ENCODE measurements around the gene TMPRSS11B. TPM values are rescaled to one million over a fixed set of nuclear protein-coding genes. Genes with fewer than 3 reads are reported as not detected.

The TMPRSS11B gene
- total and polyA plus RNA-seq, 2 experiments from 2014 or later = not detected

DNA sequence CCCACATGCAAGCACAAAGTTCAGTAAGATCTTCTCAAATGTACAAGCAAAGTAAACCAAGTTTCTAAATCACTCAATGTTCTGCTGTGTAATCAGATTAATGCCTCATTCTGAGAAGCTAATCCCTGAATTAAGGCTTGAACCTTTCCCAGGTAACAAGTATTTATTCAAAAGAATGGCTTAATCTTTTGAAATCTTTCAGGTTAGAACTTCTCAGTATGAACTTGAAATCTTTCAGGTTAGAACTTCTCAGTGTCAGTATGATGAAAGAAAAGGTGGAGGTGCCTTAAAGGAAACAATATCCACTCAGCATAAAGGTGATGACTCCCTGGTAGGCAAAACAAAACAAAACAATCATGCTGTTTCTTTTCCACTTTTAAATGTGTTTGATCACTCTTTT is 29.0 kb downstream of the TMPRSS11B start (continued):
- TF ChIP-seq, protein P1, sequence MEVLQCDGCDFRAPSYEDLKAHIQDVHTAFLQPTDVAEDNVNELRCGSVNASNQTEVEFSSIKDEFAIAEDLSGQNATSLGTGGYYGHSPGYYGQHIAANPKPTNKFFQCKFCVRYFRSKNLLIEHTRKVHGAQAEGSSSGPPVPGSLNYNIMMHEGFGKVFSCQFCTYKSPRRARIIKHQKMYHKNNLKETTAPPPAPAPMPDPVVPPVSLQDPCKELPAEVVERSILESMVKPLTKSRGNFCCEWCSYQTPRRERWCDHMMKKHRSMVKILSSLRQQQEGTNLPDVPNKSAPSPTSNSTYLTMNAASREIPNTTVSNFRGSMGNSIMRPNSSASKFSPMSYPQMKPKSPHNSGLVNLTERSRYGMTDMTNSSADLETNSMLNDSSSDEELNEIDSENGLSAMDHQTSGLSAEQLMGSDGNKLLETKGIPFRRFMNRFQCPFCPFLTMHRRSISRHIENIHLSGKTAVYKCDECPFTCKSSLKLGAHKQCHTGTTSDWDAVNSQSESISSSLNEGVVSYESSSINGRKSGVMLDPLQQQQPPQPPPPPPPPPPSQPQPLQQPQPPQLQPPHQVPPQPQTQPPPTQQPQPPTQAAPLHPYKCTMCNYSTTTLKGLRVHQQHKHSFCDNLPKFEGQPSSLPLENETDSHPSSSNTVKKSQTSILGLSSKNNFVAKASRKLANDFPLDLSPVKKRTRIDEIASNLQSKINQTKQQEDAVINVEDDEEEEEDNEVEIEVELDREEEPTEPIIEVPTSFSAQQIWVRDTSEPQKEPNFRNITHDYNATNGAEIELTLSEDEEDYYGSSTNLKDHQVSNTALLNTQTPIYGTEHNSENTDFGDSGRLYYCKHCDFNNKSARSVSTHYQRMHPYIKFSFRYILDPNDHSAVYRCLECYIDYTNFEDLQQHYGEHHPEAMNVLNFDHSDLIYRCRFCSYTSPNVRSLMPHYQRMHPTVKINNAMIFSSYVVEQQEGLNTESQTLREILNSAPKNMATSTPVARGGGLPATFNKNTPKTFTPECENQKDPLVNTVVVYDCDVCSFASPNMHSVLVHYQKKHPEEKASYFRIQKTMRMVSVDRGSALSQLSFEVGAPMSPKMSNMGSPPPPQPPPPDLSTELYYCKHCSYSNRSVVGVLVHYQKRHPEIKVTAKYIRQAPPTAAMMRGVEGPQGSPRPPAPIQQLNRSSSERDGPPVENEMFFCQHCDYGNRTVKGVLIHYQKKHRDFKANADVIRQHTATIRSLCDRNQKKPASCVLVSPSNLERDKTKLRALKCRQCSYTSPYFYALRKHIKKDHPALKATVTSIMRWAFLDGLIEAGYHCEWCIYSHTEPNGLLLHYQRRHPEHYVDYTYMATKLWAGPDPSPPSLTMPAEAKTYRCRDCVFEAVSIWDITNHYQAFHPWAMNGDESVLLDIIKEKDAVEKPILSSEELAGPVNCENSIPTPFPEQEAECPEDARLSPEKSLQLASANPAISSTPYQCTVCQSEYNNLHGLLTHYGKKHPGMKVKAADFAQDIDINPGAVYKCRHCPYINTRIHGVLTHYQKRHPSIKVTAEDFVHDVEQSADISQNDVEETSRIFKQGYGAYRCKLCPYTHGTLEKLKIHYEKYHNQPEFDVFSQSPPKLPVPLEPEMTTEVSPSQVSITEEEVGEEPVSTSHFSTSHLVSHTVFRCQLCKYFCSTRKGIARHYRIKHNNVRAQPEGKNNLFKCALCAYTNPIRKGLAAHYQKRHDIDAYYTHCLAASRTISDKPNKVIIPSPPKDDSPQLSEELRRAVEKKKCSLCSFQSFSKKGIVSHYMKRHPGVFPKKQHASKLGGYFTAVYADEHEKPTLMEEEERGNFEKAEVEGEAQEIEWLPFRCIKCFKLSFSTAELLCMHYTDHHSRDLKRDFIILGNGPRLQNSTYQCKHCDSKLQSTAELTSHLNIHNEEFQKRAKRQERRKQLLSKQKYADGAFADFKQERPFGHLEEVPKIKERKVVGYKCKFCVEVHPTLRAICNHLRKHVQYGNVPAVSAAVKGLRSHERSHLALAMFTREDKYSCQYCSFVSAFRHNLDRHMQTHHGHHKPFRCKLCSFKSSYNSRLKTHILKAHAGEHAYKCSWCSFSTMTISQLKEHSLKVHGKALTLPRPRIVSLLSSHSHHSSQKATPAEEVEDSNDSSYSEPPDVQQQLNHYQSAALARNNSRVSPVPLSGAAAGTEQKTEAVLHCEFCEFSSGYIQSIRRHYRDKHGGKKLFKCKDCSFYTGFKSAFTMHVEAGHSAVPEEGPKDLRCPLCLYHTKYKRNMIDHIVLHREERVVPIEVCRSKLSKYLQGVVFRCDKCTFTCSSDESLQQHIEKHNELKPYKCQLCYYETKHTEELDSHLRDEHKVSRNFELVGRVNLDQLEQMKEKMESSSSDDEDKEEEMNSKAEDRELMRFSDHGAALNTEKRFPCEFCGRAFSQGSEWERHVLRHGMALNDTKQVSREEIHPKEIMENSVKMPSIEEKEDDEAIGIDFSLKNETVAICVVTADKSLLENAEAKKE (CRISPR knock-in tag; IDR thresholded peaks at IDR 0.05) = no peak
- TF ChIP-seq CREB1 (CRISPR knock-in tag; IDR thresholded peaks at IDR 0.05; ENCODE audit: low read depth) (no peak), STAT1 (IDR thresholded peaks at IDR 0.05; ENCODE audit: unreplicated experiment) (no peak), ZNF114 (CRISPR knock-in tag; IDR thresholded peaks at IDR 0.05) (no peak), ZNF331 (CRISPR knock-in tag; IDR thresholded peaks at IDR 0.05; ENCODE audit: low read depth) (no peak)

GRCh38 chr4:68209003-68209402 is 36.5 kb downstream of the TMPRSS11B start:
- no peak overlapping the region for H3K4me2 ChIP-seq
- no peak overlapping the region for H3K27ac Mint-ChIP-seq
- H3F3A ChIP-seq (replicated peaks; ENCODE audit: low read depth) = no peaks in the 10 kb centered on the region
- no peaks in the 10 kb centered on the region for H3K27me3 Mint-ChIP-seq (ENCODE audit: insufficient read depth, low read depth, poor library complexity)
- no peaks in the 10 kb centered on the region; the same call in 1 of the 2 replicates for H3K9me2 ChIP-seq (ENCODE audit: insufficient read depth)
- H3K4me3 ChIP-seq = no peak overlapping the region
- no peaks in the 10 kb centered on the region for H3K4me1 Mint-ChIP-seq
- H4K20me1 ChIP-seq (replicated peaks; ENCODE audit: insufficient read depth) = no peaks in the 10 kb centered on the region
- H3K4me3 Mint-ChIP-seq = no peak overlapping the region
- H3K4me1 ChIP-seq (ENCODE audit: insufficient read depth) = no peaks in the 10 kb centered on the region
- no peak overlapping the region for H2AFZ ChIP-seq
- DNase-seq (ENCODE audit: low spot score) = peak; percentile 29
- no peak overlapping the region for H3K27ac ChIP-seq (ENCODE audit: low read depth)
- H3K27me3 ChIP-seq (ENCODE audit: insufficient read depth) = no peaks in the 10 kb centered on the region
- H3K9me3 Mint-ChIP-seq = peaks cover 44% of the 10 kb centered on the region
- ATAC-seq = no peak
- peaks cover 28% of the 10 kb centered on the region for H3K36me3 Mint-ChIP-seq (ENCODE audit: low read depth)
- H3K36me3 ChIP-seq (ENCODE audit: insufficient read depth) = peaks cover 3% of the 10 kb centered on the region; the same call in 1 of the 2 replicates
- no peaks in the 10 kb centered on the region for H3K79me2 ChIP-seq (replicated peaks; ENCODE audit: insufficient read depth)
- TF ChIP-seq, protein P2, sequence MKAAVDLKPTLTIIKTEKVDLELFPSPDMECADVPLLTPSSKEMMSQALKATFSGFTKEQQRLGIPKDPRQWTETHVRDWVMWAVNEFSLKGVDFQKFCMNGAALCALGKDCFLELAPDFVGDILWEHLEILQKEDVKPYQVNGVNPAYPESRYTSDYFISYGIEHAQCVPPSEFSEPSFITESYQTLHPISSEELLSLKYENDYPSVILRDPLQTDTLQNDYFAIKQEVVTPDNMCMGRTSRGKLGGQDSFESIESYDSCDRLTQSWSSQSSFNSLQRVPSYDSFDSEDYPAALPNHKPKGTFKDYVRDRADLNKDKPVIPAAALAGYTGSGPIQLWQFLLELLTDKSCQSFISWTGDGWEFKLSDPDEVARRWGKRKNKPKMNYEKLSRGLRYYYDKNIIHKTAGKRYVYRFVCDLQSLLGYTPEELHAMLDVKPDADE (IDR thresholded peaks at IDR 0.05) = no peak
- TF ChIP-seq, protein P3, sequence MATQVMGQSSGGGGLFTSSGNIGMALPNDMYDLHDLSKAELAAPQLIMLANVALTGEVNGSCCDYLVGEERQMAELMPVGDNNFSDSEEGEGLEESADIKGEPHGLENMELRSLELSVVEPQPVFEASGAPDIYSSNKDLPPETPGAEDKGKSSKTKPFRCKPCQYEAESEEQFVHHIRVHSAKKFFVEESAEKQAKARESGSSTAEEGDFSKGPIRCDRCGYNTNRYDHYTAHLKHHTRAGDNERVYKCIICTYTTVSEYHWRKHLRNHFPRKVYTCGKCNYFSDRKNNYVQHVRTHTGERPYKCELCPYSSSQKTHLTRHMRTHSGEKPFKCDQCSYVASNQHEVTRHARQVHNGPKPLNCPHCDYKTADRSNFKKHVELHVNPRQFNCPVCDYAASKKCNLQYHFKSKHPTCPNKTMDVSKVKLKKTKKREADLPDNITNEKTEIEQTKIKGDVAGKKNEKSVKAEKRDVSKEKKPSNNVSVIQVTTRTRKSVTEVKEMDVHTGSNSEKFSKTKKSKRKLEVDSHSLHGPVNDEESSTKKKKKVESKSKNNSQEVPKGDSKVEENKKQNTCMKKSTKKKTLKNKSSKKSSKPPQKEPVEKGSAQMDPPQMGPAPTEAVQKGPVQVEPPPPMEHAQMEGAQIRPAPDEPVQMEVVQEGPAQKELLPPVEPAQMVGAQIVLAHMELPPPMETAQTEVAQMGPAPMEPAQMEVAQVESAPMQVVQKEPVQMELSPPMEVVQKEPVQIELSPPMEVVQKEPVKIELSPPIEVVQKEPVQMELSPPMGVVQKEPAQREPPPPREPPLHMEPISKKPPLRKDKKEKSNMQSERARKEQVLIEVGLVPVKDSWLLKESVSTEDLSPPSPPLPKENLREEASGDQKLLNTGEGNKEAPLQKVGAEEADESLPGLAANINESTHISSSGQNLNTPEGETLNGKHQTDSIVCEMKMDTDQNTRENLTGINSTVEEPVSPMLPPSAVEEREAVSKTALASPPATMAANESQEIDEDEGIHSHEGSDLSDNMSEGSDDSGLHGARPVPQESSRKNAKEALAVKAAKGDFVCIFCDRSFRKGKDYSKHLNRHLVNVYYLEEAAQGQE (IDR thresholded peaks at IDR 0.05; ENCODE audit: unreplicated experiment) = no peak
- TF ChIP-seq ZNF331 (CRISPR knock-in tag; IDR thresholded peaks at IDR 0.05; ENCODE audit: low read depth) (no peak), CREB1 (CRISPR knock-in tag; IDR thresholded peaks at IDR 0.05; ENCODE audit: low read depth) (no peak), ZNF114 (CRISPR knock-in tag; IDR thresholded peaks at IDR 0.05) (no peak), POLR2AphosphoS5 (IDR thresholded peaks at IDR 0.05; ENCODE audit: low read depth) (no peak), CTCF (conservative IDR thresholded peaks at IDR 0.05; ENCODE audit: low read depth in 2 of 2) (no peak), JUNB (IDR thresholded peaks at IDR 0.05; ENCODE audit: unreplicated experiment) (no peak), STAT1 (IDR thresholded peaks at IDR 0.05; ENCODE audit: unreplicated experiment) (no peak), NANOG (IDR thresholded peaks at IDR 0.05; ENCODE audit: borderline replicate concordance) (no peak), EZH2 (IDR thresholded peaks at IDR 0.05; ENCODE audit: low read depth, unreplicated experiment) (no peak), EZH2phosphoT487 (IDR thresholded peaks at IDR 0.05; ENCODE audit: unreplicated experiment) (no peak)

Measured in GM23338 (cell line).